ENCODE measurements around the gene CLTA.

GRCh38 chr9:36174271-36174670 lies 16.4 kb upstream of the CLTA start:
- TF ChIP-seq EZH2 (IDR thresholded peaks at IDR 0.05), result no peak
- no peak for TF ChIP-seq CTCF (IDR thresholded peaks at IDR 0.05)
- no peak for TF ChIP-seq EZH2phosphoT487 (IDR thresholded peaks at IDR 0.05)
